Pulmonary artery endothelial cell (primary cell): ENCODE measurements around the gene FDX1. TPM values are rescaled to one million over a fixed set of nuclear protein-coding genes. Genes with fewer than 3 reads are reported as not detected.

ENCODE experiments used
- DNase-seq: peaks from one replicate; pipeline ENCODE4 v3.0.0-alpha.2; 2011; ENCODE audit warnings: low read depth, low spot score
- total RNA-seq: library from RNA; depleted of rRNA; stranded (reverse); fragments of >200 nt; gene quantifications from 2 replicates; pipeline ENCODE4 v1.2.3, GENCODE V29; 2014

The FDX1 gene
- total RNA-seq, 1 donor from 2014 or later: 9.5 TPM

- no peak for DNase-seq
Measured at GRCh38 chr11:110467556-110467955, 37.8 kb downstream of the FDX1 start.

GRCh38 chr11:110468121-110468520 lies 38.4 kb downstream of the FDX1 start:
- no peak for DNase-seq

GRCh38 chr11:110469127-110469526 lies 39.4 kb downstream of the FDX1 start:
- DNase-seq: no peak

- DNase-seq: no peak
Measured at GRCh38 chr11:110470716-110471115, 41.0 kb downstream of the FDX1 start.

- DNase-seq: no peak
Measured at GRCh38 chr11:110471371-110471770, 41.6 kb downstream of the FDX1 start.

- DNase-seq: no peak
Measured at GRCh38 chr11:110472858-110473257, 43.1 kb downstream of the FDX1 start.

GRCh38 chr11:110473706-110474105 lies 44.0 kb downstream of the FDX1 start:
- no peak for DNase-seq

GRCh38 chr11:110474578-110474977 lies 44.8 kb downstream of the FDX1 start:
- DNase-seq: no peak

- no peak for DNase-seq
Measured at GRCh38 chr11:110475671-110476070, 45.9 kb downstream of the FDX1 start.

GRCh38 chr11:110478410-110478809 lies 48.7 kb downstream of the FDX1 start:
- DNase-seq: no peak

- no peak for DNase-seq
Measured at GRCh38 chr11:110479108-110480101, 49.7 kb downstream of the FDX1 start.

- DNase-seq: no peak
Measured at GRCh38 chr11:110481523-110481922, 51.8 kb downstream of the FDX1 start.

GRCh38 chr11:110486156-110486555 lies 56.4 kb downstream of the FDX1 start:
- no peak for DNase-seq

- DNase-seq: no peak
Measured at GRCh38 chr11:110488446-110488845, 58.7 kb downstream of the FDX1 start.

- no peak for DNase-seq
Measured at GRCh38 chr11:110490886-110491285, 61.1 kb downstream of the FDX1 start.

- no peak for DNase-seq
Measured at GRCh38 chr11:110491577-110492320, 62.0 kb downstream of the FDX1 start.

GRCh38 chr11:110492321-110492685 lies 62.6 kb downstream of the FDX1 start:
- no peak for DNase-seq

- no peak for DNase-seq
Measured at GRCh38 chr11:110493346-110493745, 63.6 kb downstream of the FDX1 start.

- DNase-seq: no peak
Measured at GRCh38 chr11:110497231-110497978, 67.7 kb downstream of the FDX1 start.

GRCh38 chr11:110501428-110501827 lies 71.7 kb downstream of the FDX1 start:
- DNase-seq: no peak

- no peak for DNase-seq
Measured at GRCh38 chr11:110505528-110506284, 76.0 kb downstream of the FDX1 start.
